Mesothelial cell of epicardium (in vitro differentiated cells): ENCODE results near the gene CAMK4. TPM values are rescaled to one million over a fixed set of nuclear protein-coding genes. Genes with fewer than 3 reads are reported as not detected.

Source experiments
- DNase-seq, 2 experiments: peaks; one replicate each; pipeline ENCODE4 v3.0.0; 2021; ENCODE audit warnings: low spot score in 2 of 2; ENCODE audit not compliant: unreplicated experiment in 2 of 2
- H3K27ac Mint-ChIP-seq: 2 replicates; pipeline ENCODE4 v1.8.0; 2021; ENCODE audit warnings: mixed read lengths
- H3K27me3 Mint-ChIP-seq: 2 replicates; pipeline ENCODE4 v1.8.0; 2021; ENCODE audit warnings: low read depth, mixed read lengths
- H3K36me3 Mint-ChIP-seq: 2 replicates; pipeline ENCODE4 v1.8.0; 2021; ENCODE audit warnings: mixed read lengths
- H3K4me1 Mint-ChIP-seq: 2 replicates; pipeline ENCODE4 v1.8.0; 2021; ENCODE audit warnings: mixed read lengths
- H3K4me3 Mint-ChIP-seq: 2 replicates; pipeline ENCODE4 v1.8.0; 2021; ENCODE audit warnings: mild to moderate bottlenecking, moderate library complexity, mixed read lengths
- H3K9me3 Mint-ChIP-seq: 2 replicates; pipeline ENCODE4 v1.8.0; 2021; ENCODE audit warnings: mixed read lengths
- CTCF ChIP-seq: fragments of 200-600 bp; sonication (generic); IDR thresholded peaks from one replicate; pipeline ENCODE4 v1.5.0; 2021; ENCODE audit warnings: antibody characterized with exemption; ENCODE audit not compliant: unreplicated experiment
- total RNA-seq: library from RNA; stranded (reverse); gene quantifications from 3 replicates; pipeline ENCODE4 v1.2.1, GENCODE V29; 2021

CAMK4 gene
- total RNA-seq, 1 donor from 2014 or later, result 13.3 TPM

DNA sequence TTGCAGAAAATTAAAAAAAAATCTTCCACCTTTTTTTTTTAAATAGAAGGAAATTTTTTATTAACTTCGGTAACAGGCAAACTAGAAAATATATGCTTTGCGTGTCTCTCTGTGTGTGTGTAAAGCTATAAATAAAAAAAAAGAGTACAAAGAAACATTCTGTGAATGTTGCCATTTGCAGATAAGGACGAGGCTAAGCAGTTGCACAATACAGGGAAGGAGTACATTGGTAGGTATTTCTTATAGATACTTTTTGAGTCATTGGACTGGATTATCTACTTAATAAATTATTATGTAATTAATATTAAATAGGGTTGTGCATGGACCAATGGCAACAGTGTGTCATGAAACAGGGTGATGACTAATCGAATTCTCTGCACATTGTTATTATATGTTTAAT, 102.4 kb downstream of the CAMK4 start:
- TF ChIP-seq CTCF, result no peak
- H3K4me1 Mint-ChIP-seq, result no peaks in the 10 kb centered on the region
- no peak overlapping the region for H3K4me3 Mint-ChIP-seq
- H3K27me3 Mint-ChIP-seq, result no peaks in the 10 kb centered on the region
- H3K36me3 Mint-ChIP-seq, result peaks cover 6% of the 10 kb centered on the region
- no peak for DNase-seq
- no peak overlapping the region for H3K27ac Mint-ChIP-seq
- H3K9me3 Mint-ChIP-seq, result peaks cover 31% of the 10 kb centered on the region

DNA sequence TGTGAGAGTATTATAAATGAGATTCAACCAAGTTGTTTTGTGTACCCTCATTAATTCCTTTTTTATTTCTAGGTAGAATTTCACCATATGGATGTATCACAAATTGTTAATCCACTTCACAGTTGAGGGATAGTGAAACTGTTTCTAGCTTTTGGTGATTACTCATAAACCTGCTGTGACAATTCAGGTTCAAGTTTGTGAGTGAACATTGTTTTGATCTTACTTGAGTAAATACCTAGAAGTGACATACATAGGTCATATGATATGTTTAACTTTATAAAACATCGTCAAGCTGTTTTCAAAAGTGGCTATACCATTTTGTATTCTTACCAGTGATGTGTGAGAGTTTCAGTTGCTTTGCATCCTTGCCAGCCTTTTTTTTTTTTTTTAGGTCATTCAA, 112.9 kb downstream of the CAMK4 start:
- TF ChIP-seq CTCF, result no peak
- Mint-ChIP-seq H3K4me1 (no peaks in the 10 kb centered on the region), H3K9me3 (peaks cover 9% of the 10 kb centered on the region), H3K36me3 (no peaks in the 10 kb centered on the region), H3K27ac (no peak overlapping the region), H3K27me3 (no peaks in the 10 kb centered on the region), H3K4me3 (no peak overlapping the region)
- no peak for DNase-seq

DNA sequence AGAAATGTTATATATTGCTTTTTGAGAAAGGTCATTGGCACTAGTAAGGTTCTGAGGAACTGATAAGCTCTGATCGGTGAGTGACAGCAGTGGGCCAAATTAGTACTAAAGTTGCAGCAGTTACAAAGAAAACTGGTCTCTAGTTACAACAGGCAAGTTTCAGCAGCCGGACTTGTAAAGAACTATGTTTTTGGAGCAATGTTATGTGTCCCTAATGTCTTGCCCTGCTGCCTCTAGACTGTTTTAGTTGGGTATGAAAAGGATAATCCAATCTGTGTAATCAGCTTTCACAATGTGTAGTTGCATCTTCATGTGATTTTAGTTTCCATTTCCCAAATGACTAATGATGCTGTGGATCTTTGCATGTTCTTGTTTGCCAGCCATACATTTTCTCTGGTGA, 113.5 kb downstream of the CAMK4 start:
- no peaks in the 10 kb centered on the region for H3K27me3 Mint-ChIP-seq
- H3K4me3 Mint-ChIP-seq, result no peak overlapping the region
- no peak overlapping the region for H3K27ac Mint-ChIP-seq
- no peak for DNase-seq
- no peaks in the 10 kb centered on the region for H3K4me1 Mint-ChIP-seq
- no peak for TF ChIP-seq CTCF
- peaks cover 9% of the 10 kb centered on the region for H3K9me3 Mint-ChIP-seq
- H3K36me3 Mint-ChIP-seq, result no peaks in the 10 kb centered on the region

DNA sequence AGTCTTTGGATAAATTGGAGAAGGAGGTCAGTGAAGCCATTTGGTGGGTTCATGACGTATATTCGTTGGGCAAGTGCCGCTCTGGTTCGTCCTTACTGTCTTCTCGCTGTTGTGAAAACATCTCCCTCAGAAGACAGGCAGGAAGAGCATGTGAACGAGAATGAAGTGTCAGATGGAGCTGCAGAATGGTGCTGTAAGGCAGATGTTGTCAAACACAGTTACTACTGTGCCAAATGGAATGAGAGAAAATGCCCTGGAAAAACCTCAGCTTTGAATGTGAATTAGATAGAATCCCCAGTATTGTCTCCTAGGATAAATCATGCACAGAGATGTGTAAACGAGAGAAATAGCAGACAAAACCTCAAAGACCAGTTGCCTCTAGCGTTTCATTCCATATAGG, 121.5 kb downstream of the CAMK4 start:
- no peak for TF ChIP-seq CTCF
- Mint-ChIP-seq H3K27ac (peak overlapping the region; percentile 48), H3K4me3 (no peak overlapping the region), H3K4me1 (peaks cover 14% of the 10 kb centered on the region), H3K9me3 (no peaks in the 10 kb centered on the region), H3K27me3 (no peaks in the 10 kb centered on the region), H3K36me3 (no peaks in the 10 kb centered on the region)
- no peak for DNase-seq

DNA sequence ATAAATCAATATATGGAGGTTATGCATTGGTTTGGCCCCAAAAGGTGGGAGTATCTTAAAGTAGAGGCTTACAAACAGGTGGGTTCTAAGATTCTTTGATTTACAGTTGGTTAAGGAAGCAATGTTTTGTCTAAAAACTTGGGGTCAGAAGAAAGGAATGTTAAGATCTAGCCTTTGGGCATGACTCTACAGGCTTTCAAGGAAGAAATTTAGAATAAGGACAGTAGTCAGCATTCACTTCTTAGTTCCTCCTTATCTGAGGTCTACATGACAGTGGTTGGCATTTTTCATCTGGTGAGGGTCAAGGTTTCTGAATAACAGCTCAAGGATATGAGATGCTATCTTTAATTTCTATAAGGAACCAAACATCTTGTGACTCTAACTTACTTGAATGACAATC, 122.8 kb downstream of the CAMK4 start:
- no peaks in the 10 kb centered on the region for H3K27me3 Mint-ChIP-seq
- DNase-seq, result no peak
- H3K36me3 Mint-ChIP-seq, result no peaks in the 10 kb centered on the region
- H3K9me3 Mint-ChIP-seq, result no peaks in the 10 kb centered on the region
- peaks cover 14% of the 10 kb centered on the region for H3K4me1 Mint-ChIP-seq
- TF ChIP-seq CTCF, result no peak
- no peak overlapping the region for H3K27ac Mint-ChIP-seq
- H3K4me3 Mint-ChIP-seq, result no peak overlapping the region

GRCh38 chr5:111348661-111349329, 124.6 kb downstream of the CAMK4 start:
- no peak overlapping the region for H3K4me3 Mint-ChIP-seq
- peaks cover 14% of the 10 kb centered on the region for H3K4me1 Mint-ChIP-seq
- H3K9me3 Mint-ChIP-seq, result no peaks in the 10 kb centered on the region
- no peaks in the 10 kb centered on the region for H3K27me3 Mint-ChIP-seq
- H3K27ac Mint-ChIP-seq, result no peak overlapping the region
- no peak for DNase-seq
- TF ChIP-seq CTCF, result no peak
- no peaks in the 10 kb centered on the region for H3K36me3 Mint-ChIP-seq
